DLD1 (cell line): ENCODE measurements around the gene BMP7.
"Not testable (repeated sequence)": the region's sequence is repeated elsewhere in the genome, so short reads cannot be mapped to it uniquely, and the experiment has no call there.

Source experiments
- in situ Hi-C: cut with HindIII; loops from 2 replicates; pipeline ENCODE4 v1.10.0; 2017; ENCODE audit warnings: low sequenced_read_pairs

The BMP7 gene

GRCh38 chr20:57197352-57198131 is 68.9 kb downstream of the BMP7 start:
- in situ Hi-C loops: no loop called here

- in situ Hi-C loops: no loop called here
Observed at GRCh38 chr20:57195469-57196100, 70.9 kb downstream of the BMP7 start.

GRCh38 chr20:57195023-57195422 is 71.4 kb downstream of the BMP7 start:
- in situ Hi-C loops: no loop called here

- in situ Hi-C loops: no loop called here
Observed at GRCh38 chr20:57194154-57194553, 72.3 kb downstream of the BMP7 start.

- in situ Hi-C loops: no loop called here
Observed at GRCh38 chr20:57193094-57193493, 73.3 kb downstream of the BMP7 start.

- in situ Hi-C loops: no loop called here
Observed at GRCh38 chr20:57192311-57192710, 74.1 kb downstream of the BMP7 start.

GRCh38 chr20:57191265-57191638 is 75.2 kb downstream of the BMP7 start:
- in situ Hi-C loops: not testable (repeated sequence)

- in situ Hi-C loops: no loop called here
Observed at GRCh38 chr20:57190536-57191264, 75.7 kb downstream of the BMP7 start.

GRCh38 chr20:57189713-57190112 is 76.7 kb downstream of the BMP7 start:
- in situ Hi-C loops: no loop called here

- in situ Hi-C loops: no loop called here
Observed at GRCh38 chr20:57188576-57189079, 77.8 kb downstream of the BMP7 start.

- in situ Hi-C loops: no loop called here
Observed at GRCh38 chr20:57188056-57188455, 78.4 kb downstream of the BMP7 start.

GRCh38 chr20:57187068-57187634 is 79.3 kb downstream of the BMP7 start:
- in situ Hi-C loops: no loop called here

- in situ Hi-C loops: no loop called here
Observed at GRCh38 chr20:57186192-57186591, 80.2 kb downstream of the BMP7 start.

GRCh38 chr20:57185188-57185743 is 81.2 kb downstream of the BMP7 start:
- in situ Hi-C loops: no loop called here

GRCh38 chr20:57183457-57184009 is 82.9 kb downstream of the BMP7 start:
- in situ Hi-C loops: no loop called here

GRCh38 chr20:57181639-57182038 is 84.8 kb downstream of the BMP7 start:
- in situ Hi-C loops: no loop called here

- in situ Hi-C loops: no loop called here
Observed at GRCh38 chr20:57180954-57181353, 85.5 kb downstream of the BMP7 start.

GRCh38 chr20:57180387-57180786 is 86.1 kb downstream of the BMP7 start:
- in situ Hi-C loops: no loop called here

- in situ Hi-C loops: no loop called here
Observed at GRCh38 chr20:57179265-57179664, 87.2 kb downstream of the BMP7 start.

GRCh38 chr20:57178582-57179111 is 87.8 kb downstream of the BMP7 start:
- in situ Hi-C loops: no loop called here
